Activated CD8-positive, alpha-beta memory T cell treated with anti-CD3 and anti-CD28 coated beads for 36 hours (primary cell): ENCODE results near the gene HTRA3. TPM values are rescaled to one million over a fixed set of nuclear protein-coding genes. Genes with fewer than 3 reads are reported as not detected.
"Not testable (repeated sequence)": the region's sequence is repeated elsewhere in the genome, so short reads cannot be mapped to it uniquely, and the experiment has no call there.

Experiments
- CTCF ChIA-PET: fragments of 350-600 bp; sonication (Branson Sonifier 250); formaldehyde crosslinking; loops from one replicate; lab custom pipeline; 2021; ENCODE audit warnings: antibody characterized with exemption; lab: Charles Lee
- POLR2A ChIA-PET: fragments of 350-600 bp; sonication (Branson Sonifier 250); formaldehyde crosslinking; loops from one replicate; lab custom pipeline; 2021; ENCODE audit warnings: antibody characterized with exemption; lab: Charles Lee
- total RNA-seq, 2 experiments: library from RNA; stranded (reverse); gene quantifications; one replicate each; pipeline ENCODE4 v1.2.3, GENCODE V29; 2021

HTRA3 gene
- total RNA-seq, 2 experiments from 2014 or later = not detected

DNA sequence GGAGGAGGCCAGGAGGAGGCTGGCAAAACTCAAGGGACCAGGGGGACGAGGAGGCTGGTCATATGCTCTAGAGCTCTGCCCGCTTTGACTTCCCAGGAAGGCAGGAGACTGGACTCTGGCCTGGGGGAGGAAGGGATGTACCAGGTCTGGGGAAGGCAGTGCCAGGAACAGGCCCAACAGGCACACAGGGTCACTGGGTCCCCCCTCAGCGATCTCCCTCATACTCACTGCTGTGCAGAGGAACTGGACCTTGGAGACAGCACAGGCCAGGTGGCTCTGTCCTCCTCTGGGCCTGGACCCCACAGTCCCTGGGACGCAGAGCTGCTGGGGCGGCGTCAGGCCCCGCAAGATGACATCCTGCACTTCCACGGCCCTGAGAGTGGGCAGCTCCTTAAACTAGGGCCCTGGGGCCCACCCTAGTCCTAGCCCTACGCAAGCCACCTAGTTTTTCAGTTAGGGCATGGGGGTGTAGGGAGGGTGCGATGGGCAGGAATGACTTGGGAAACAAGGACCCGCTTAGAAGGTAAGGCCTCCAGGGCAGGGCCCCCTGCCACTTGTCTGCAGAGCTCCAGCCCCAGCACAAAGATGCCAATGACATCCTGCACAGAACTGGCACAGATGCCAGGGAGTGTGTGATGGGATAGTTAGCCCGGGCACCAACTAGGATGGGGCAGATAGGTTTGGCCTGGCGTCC, 59.5 kb downstream of the HTRA3 start:
- CTCF ChIA-PET = no interaction called here

DNA sequence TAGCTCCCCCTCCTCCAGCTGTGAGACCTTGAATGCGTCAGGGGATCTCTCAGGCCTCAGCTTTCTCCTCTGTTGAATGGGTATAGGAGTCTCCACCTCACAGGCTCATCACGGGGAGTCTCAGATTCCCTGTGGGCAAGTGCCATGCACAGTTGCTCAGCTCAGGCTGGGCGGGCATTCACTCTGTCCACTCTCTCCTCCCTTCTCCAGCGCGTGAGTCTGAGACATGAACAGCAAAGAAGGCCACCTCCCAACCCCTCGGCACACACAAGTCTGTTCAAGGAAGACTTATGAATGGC, 60.0 kb downstream of the HTRA3 start:
- CTCF ChIA-PET = no interaction called here

More for the DNA sequence above, 59.5 kb downstream of the HTRA3 start:
- POLR2A ChIA-PET = no interaction called here

DNA sequence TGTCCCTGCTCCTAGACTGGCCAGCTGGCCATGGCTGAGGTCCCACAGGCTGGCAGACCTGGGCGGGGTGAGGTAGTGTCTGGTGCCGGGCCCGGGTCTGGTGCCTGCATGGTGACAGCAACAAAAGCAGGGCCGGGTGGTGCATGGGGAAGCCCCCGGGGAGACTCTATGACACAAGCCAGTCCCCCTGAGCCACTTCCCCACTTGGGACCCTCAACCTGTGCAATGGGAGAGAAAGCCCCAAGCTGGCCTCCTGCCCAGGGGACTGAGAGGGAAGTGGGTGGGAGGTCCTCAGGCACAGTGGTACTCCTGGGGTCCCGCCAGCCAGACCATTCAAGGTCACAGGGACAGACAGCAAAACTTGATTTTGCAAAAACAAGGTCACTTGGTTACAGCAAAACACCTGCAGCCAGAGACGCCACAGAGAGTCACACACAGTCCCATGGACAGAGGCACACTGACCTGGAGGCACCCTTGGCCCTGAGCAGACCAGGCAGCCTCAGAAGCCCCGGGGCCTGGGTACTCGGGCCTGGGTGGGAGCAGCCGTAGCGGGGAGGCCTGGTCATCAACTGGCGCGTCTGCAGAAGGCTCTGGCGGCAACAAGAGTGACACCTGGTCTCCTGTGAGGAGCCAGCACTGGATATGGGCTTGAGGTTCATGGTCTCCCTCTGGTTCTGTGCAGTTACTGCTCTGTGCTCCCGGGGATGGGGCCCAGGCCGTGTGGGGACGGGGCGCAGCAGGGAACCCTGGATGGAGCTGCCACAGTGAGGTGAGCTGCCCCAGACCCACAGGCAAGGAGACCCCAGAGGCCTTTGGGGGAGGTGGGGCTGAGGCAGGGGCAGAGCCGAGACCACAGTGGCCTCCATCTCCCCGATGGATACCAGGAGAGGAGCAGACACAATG, 60.6 kb downstream of the HTRA3 start:
- POLR2A ChIA-PET = no interaction called here
- CTCF ChIA-PET = no interaction called here

More for the DNA sequence above, 60.0 kb downstream of the HTRA3 start:
- POLR2A ChIA-PET = no interaction called here

DNA sequence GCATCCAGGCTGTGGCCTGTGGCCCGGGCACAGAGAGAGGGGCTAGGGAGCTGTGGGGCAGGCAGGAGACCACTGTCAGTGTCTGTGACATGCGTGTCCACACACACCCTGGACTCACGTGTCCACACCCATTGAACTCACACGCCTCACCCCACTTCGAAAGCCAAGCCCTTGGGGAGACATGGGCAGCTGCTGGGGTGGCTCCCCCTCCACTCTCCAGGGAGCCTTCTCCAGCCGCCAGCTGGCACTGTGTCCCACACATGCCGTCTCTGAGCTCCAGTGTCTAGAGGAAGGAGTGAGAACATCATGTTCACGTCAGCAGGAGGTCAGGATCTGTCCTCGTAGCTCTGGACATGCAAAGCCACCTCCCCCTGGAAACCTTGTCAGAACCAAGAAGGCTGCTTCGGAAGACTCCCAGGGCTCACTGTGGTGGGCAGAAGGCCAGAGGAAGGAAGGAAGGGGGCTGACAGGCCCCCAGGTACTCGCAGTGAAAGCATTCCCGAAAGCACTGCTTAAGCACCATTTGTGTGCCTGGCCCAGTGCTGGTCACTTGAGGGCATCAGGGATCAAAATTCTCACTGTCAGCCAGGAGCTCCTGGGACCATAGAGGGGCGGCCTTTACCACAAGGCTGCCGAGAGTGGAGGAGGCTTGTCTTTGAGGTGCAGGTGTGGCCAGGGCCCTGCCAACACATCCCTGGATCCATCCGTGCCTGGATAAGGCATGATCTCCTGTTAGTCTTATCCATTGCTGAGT, 61.4 kb downstream of the HTRA3 start:
- ChIA-PET POLR2A (no interaction called here), CTCF (no interaction called here)

DNA sequence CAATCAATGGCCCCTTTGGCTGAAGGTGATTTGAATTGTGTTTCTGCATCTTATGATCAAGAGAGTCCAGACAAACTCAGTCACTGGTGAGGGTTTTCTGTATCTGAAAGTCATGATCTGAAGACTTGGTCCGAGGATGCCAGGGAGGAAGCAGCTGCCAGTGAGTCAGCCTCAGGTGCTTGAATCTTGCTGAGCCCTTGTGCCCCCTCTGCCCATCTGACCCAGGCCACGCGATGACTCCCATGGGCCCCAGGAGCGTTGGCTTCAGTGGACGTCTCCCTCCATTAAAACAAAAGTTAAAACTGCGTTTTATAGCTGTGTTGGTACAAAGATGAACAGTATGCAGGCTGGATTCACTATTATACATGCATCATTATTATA, 62.0 kb downstream of the HTRA3 start:
- CTCF ChIA-PET = no interaction called here
- POLR2A ChIA-PET = no interaction called here

DNA sequence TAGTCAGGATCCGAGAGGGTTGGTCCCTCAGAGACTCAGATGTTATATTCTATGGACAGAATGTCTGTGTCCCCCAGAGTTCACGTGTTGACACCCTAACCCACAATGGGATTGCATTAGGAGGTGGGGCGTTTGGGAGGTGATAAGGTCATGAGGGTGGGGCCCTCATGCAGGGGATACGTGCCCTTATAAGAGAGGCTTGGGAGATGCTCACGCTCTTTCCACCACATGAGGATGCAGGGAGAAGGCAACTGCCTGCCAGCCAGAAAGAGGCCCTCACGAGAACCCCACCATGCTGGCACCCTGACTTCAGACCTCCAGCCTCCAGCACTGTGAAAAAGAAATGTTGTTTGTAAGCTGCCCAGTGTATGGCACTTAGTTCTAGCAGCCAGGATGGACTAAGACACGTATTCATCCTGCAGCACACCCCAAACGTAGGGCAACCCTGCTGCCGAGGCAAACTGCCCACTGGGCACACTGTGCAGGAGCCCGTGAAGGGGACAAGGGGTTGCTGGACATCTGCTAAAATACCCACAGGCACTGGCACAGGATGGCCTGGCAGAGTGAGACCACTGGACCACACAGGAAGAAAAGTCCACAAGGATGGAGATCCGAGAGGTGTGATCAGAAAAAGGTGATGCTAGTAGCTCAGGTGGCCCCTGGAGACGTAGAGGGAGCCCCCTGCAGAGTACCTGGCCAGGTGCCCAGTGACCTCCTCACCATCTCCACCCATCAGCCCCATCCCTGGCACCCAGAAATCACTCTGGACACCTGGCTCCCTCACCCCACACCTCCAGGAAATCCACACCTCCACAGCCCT, 62.7 kb downstream of the HTRA3 start:
- CTCF ChIA-PET = no interaction called here
- POLR2A ChIA-PET = no interaction called here

DNA sequence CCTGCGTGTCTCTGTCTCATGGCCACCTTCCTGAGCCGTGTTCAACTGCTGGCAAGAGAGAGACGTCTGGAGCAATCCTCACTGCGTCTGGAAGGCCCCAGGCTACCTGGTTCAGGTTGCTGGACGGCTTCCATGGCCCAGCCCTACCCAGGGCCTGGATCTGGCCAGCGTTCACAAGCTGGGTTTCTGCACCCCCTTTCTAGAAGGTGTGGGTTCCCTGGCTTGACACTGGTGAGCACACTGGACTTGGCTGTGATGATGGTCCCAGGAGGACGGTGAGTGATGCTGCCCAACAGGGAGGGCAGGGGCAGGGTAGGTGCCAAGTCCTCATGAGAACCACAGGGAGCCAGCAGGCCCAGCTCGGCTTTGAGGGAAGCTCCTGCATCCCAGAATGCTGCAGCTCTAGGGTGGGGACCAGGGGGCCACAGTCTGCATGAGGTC, 63.4 kb downstream of the HTRA3 start:
- POLR2A ChIA-PET = no interaction called here
- CTCF ChIA-PET = no interaction called here

DNA sequence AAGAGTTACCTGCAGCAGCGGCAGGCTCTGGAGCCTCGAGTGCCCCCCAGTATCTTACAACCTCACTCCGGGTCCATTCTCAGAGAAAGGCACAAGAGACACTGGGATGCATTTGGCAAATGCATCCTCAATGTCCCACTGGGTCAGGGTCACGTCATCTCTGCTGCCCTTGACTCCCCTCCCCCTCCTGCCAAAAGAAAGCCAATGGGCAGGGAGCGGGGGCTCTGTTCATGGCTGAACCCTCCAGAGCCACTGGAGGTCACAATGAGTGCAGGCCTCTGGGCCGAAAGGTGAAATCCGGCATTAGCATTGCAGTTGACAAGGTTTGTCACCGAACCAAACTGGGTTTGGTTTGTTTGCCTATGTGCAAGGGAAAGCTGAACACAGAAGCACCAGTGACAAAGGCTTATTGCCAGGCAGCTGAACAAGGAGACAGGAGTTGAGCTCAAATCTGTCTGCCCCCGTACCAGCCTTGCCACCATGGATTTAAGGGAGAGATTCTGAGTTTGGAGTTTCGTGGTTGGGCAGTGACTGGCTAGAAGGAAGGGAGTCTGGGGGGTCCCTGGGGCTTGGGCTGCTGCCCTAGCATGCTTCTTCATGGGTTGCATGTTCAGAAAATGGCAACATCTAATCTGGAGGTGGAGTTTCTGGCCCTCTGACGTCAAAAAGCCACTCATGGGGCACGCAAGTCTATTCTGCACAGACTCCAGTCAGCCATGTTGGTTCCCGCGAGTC, 64.3 kb downstream of the HTRA3 start:
- ChIA-PET CTCF (no interaction called here), POLR2A (no interaction called here)

DNA sequence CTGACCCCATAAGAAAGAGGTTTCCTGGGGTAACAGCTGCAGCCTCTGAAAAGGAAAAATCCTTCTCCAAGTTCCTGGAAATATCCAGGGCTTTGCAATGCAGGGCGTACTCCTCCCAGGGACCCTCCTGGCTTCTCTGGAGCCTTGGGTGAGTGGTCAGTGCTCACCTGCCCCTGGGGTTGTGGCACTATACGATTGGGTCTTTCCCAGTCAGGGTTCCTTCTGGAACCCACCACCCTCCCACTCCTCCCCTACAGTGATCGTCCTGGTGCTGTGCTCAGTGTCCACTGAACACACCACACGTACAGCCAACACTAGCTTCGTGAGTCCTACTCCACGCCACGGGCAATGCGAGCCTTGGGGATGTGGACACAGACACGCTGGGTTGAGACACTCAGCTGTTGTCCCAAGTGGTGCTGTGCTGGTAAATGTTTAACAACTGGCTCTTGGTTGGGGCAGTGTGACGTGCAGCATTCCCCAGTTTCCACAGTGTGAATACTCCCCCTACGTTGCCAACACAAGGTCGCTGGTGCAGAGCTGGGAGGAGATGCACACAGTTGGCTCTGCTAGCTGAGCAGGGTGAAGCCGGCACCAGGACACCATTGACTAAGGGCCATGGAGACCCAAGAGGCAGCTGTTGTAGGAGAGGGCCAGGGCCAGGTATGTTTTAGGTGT, 65.4 kb downstream of the HTRA3 start:
- ChIA-PET POLR2A (no interaction called here), CTCF (no interaction called here)

DNA sequence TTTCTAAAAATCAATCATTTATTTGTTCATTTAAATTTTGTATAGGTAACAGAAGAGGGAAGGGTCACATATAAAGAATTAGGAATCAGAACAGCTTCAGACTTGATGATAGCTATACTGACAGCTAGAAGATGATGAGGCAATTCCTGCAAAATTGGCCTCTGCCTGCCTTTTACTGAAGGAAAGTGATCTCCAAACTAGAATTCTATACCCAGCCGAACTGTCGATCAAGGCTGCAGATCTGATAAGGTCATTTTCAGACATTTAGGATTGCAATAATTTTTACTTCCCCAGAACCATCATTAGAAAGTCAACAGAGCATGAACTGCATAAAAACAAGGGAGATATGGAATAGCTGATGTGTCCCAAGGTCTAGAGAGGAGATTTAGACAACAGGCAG, 66.3 kb downstream of the HTRA3 start:
- CTCF ChIA-PET = no interaction called here

DNA sequence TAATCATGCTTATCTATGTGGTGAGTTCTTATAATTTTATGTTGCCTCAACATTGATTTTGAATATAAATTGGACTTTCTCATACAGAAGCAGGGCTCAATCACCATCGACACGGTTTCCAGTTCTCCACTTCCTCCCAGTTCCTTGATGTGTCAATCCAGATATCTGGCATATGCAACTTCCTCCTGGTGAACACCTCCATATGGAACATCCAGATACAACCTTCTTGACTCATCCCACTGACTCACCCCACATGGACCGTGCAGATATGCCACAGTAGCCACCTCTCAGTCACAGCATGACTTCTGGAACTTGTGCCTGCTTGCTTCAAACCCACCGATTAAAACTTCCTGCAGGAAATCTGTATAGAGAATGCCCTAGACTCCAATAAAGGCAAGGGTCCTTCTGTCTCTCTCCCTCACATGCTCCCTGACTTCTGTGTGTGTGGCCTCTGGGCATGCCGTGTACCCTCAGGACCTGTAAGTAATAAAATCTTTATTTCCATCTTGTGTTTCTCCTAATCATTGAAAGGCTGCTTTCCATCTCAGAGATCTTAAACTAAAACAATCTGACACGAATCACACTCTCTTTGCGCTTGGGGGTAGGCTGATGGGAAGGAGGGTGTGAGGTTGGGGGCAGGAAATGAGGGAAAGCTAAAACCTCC, 67.0 kb downstream of the HTRA3 start:
- CTCF ChIA-PET = no interaction called here
- POLR2A ChIA-PET = no interaction called here

More for the DNA sequence above, 66.3 kb downstream of the HTRA3 start:
- POLR2A ChIA-PET = no interaction called here

DNA sequence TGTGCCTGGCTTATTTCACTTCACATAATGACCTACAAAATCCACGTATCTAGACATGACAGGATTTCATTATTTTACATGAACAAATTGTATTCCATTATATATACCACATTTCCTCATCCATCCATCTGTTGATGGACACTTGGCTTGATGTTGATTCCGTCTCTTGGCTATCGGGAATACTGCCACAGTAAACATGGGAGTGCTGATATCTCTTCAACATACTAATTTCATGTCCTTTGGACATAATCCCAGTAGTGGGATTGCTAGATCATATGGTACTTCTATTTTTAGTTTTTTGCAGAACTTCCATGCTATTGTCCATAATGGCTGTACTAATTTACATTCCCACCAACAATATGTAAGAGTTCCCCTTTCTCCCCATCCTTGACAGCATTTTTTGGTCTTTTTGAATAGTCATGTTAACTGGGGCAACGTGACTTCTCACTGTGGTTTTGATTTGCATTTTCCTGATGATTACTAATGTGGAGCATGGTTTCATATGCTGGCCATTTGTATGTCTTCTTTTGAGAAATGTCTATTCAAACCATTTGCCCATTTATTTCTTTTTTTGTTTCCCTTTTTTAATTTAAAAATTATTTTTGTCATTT, 68.9 kb downstream of the HTRA3 start:
- POLR2A ChIA-PET = no interaction called here

DNA sequence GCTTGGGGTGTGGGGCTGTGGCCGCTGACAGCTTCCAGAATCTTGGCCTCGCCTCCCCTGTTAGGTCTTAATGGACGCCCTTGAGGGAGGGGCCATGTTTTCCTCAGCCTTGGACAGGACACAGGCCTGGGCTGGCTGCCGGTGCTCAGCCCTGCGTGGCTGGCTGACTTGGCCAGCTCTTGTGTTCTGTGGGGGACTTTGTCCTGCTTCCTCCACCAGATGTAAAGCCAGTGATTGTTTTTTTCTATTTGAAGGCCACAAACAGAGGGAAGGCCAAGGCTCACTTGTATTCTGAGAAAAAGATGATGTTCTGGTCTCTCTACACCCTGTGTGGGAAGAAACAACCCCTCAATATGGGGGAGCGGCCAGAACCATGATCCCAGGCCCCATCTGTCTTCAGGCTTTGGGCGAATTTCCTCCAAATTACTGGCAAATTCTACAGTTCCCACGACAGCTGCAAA, 71.3 kb downstream of the HTRA3 start:
- POLR2A ChIA-PET = no interaction called here
- CTCF ChIA-PET = no interaction called here

More for the DNA sequence above, 68.9 kb downstream of the HTRA3 start:
- CTCF ChIA-PET = no interaction called here

DNA sequence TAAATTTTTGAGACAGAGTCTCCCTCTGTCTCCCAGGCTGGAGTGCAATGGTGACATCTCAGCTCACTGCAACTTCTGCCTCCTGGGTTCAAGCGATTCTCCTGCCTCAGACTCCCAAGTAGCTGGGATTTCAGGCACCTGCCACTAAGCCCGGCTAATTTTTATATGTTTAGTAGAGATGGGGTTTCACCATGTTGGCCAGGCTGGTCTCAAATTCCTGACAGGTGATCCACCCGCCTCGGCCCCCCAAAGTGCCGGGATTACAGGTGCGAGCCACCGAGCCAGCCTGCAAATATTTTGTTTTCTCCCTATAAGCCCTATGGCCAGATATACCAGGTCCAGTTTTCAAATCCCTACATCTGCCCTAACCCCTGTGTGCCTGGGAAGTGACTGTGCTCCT, 71.7 kb downstream of the HTRA3 start:
- CTCF ChIA-PET = not testable (repeated sequence)

DNA sequence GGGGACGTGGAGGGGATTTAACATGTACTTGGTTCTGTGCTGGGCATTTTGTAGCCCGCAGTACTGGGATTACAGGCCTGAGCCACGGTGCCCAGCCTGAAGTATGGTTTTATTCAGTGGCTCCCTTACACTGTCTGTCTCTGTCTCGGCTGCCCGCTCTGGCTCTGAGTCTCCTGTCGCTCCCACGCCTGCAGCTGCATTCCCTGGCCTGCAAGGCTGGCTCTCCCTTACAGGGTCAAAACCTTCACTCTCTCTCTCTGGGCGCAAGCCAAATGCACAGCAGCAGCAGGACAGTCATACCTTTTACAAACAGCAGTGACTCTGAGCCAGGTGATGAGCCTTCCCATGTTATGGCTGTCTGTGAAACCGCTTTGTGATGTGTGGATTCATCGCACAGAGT, 72.1 kb downstream of the HTRA3 start:
- ChIA-PET CTCF (no interaction called here), POLR2A (no interaction called here)

More for the DNA sequence above, 71.7 kb downstream of the HTRA3 start:
- POLR2A ChIA-PET = not testable (repeated sequence)

DNA sequence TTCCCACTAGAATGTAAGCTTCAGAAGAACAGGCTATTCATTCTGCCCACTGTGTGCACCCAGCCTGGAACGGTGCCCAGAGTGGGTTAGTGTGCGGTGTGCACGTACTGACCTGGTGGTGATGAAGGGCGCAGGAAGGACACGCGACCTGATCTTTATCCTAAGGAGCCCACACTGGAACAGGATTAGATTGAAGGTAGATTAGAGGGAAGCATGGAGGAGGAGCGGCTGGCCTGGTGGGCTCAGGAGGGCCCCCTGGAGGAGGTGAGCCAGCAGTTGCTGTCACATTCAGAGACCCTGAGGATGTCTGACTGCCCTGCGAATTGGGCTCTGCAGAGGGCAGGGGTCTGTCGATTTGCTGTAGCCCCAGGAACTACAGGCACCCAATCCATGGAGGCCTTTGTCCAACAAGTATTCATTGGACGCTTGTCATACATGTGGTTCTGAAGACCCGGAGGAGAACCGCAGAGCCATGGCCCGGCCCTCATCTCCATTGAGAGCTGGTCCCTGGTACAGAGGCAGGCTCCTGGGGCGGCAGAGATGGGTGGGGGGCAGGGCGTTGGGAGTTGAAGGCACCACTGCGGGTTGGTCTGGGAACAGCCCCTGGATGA, 73.2 kb downstream of the HTRA3 start:
- POLR2A ChIA-PET = no interaction called here
- CTCF ChIA-PET = no interaction called here
